ENCODE data around the gene PCDHB1.

GRCh38 chr5:141010047-141010793, 41.0 kb upstream of the PCDHB1 start:
- no peak for TF ChIP-seq POLR2A (IDR thresholded peaks at IDR 0.05)
- TF ChIP-seq CTCF (IDR thresholded peaks at IDR 0.05), result no peak
- TF ChIP-seq POLR2AphosphoS5 (IDR thresholded peaks at IDR 0.05), result no peak

Measured in upper lobe of left lung (tissue), 4 donors.